HEK293 (cell line): ENCODE results near the gene CACNA1G.

Experiments used
- CTCF ChIA-PET: fragments of 350-600 bp; formaldehyde crosslinking; extraction: SDS; loops from one replicate; lab custom pipeline; 2021; ENCODE audit warnings: antibody characterized with exemption; lab: Yijun Ruan, JAX
- POLR2A ChIA-PET: fragments of 300-600 bp; formaldehyde crosslinking; extraction: SDS; loops from one replicate; lab custom pipeline; 2020; ENCODE audit warnings: antibody characterized with exemption, inconsistent platforms; lab: Yijun Ruan, JAX
- H3K27ac ChIP-seq: fragments of 200-500 bp; sonication (Bioruptor generic); 2 replicates; pipeline ENCODE4 v1.5.1; 2014; ENCODE audit warnings: low read depth, low read length, control low read depth, inconsistent platforms; ENCODE audit errors: extremely low read depth
- H3K36me3 ChIP-seq, 2 experiments: fragments of 200-500 bp in 1 of 2; sonication (Bioruptor generic) in 1 of 2; 1 replicate in 1 of 2; 2 replicates in 1 of 2; pipeline ENCODE4 v1.5.1; 2014 to 2017; ENCODE audit warnings: inconsistent platforms in 2 of 2, low read length in 2 of 2; ENCODE audit not compliant: control insufficient read depth in 2 of 2, insufficient read depth in 1 of 2
- H3K4me1 ChIP-seq: fragments of 200-500 bp; sonication (Bioruptor generic); 2 replicates; pipeline ENCODE4 v1.5.1; 2014; ENCODE audit warnings: mild to moderate bottlenecking, low read length, inconsistent platforms; ENCODE audit not compliant: control insufficient read depth, insufficient read depth
- H3K4me3 ChIP-seq: 2 replicates; pipeline ENCODE4 v1.5.1; 2011; ENCODE audit warnings: low read depth, mild to moderate bottlenecking, control low read depth, low read length, moderate library complexity
- H3K9me3 ChIP-seq: fragments of 200-500 bp; sonication (Bioruptor generic); 2 replicates; pipeline ENCODE4 v1.5.1; 2014; ENCODE audit warnings: low read depth, low read length, inconsistent platforms; ENCODE audit not compliant: control insufficient read depth, insufficient read depth
- HOXD13 ChIP-seq: sonication (generic); formaldehyde crosslinking; IDR thresholded peaks from 2 replicates; pipeline ENCODE4 v1.8.0; 2022; ENCODE audit warnings: missing genetic modification reagents, borderline replicate concordance
- MYNN ChIP-seq: fragments of 450-650 bp; formaldehyde crosslinking; IDR thresholded peaks from 2 replicates; pipeline ENCODE4 v1.5.1; 2016; ENCODE audit warnings: missing biosample characterization, missing genetic modification characterization, borderline replicate concordance
- MZF1 ChIP-seq: fragments of 450-650 bp; formaldehyde crosslinking; IDR thresholded peaks from 2 replicates; pipeline ENCODE4 v1.5.1; 2017; ENCODE audit warnings: missing biosample characterization, missing genetic modification characterization, borderline replicate concordance
- SCRT2 ChIP-seq: fragments of 450-650 bp; formaldehyde crosslinking; IDR thresholded peaks from 2 replicates; pipeline ENCODE4 v1.5.1; 2016; ENCODE audit warnings: missing biosample characterization, missing genetic modification characterization
- ZFP41 ChIP-seq: fragments of 450-650 bp; formaldehyde crosslinking; IDR thresholded peaks from 2 replicates; pipeline ENCODE4 v1.5.1; 2016; ENCODE audit warnings: missing biosample characterization, missing genetic modification characterization, borderline replicate concordance
- ZNF146 ChIP-seq: fragments of 450-650 bp; formaldehyde crosslinking; IDR thresholded peaks from 2 replicates; pipeline ENCODE4 v1.5.1; 2016; ENCODE audit warnings: missing biosample characterization, missing genetic modification characterization
- ZNF148 ChIP-seq: fragments of 450-650 bp; formaldehyde crosslinking; IDR thresholded peaks from 2 replicates; pipeline ENCODE4 v1.5.0; 2017; ENCODE audit warnings: missing biosample characterization, missing genetic modification characterization, borderline replicate concordance
- ZNF2 ChIP-seq: fragments of 450-650 bp; formaldehyde crosslinking; IDR thresholded peaks from 2 replicates; pipeline ENCODE4 v1.5.1; 2016; ENCODE audit warnings: missing biosample characterization, missing genetic modification characterization
- ZNF202 ChIP-seq: fragments of 450-650 bp; formaldehyde crosslinking; IDR thresholded peaks from 2 replicates; pipeline ENCODE4 v1.5.1; 2016; ENCODE audit warnings: missing biosample characterization, missing genetic modification characterization, borderline replicate concordance
- ZNF223 ChIP-seq: fragments of 450-650 bp; formaldehyde crosslinking; IDR thresholded peaks from 2 replicates; pipeline ENCODE4 v1.5.1; 2016; ENCODE audit warnings: missing biosample characterization, missing genetic modification characterization
- ZNF248 ChIP-seq: fragments of 450-650 bp; formaldehyde crosslinking; IDR thresholded peaks from 2 replicates; pipeline ENCODE4 v1.5.1; 2017; ENCODE audit warnings: missing biosample characterization, missing genetic modification characterization
- ZNF585B ChIP-seq: fragments of 450-650 bp; formaldehyde crosslinking; IDR thresholded peaks from 2 replicates; pipeline ENCODE4 v1.5.1; 2016; ENCODE audit warnings: missing biosample characterization, missing genetic modification characterization
- ZNF600 ChIP-seq: fragments of 450-650 bp; formaldehyde crosslinking; IDR thresholded peaks from 2 replicates; pipeline ENCODE4 v1.5.1; 2016; ENCODE audit warnings: missing biosample characterization, missing genetic modification characterization
- ZNF610 ChIP-seq: fragments of 450-650 bp; formaldehyde crosslinking; IDR thresholded peaks from 2 replicates; pipeline ENCODE4 v1.5.1; 2016; ENCODE audit warnings: missing biosample characterization, missing genetic modification characterization, borderline replicate concordance
- ZNF624 ChIP-seq: fragments of 450-650 bp; formaldehyde crosslinking; IDR thresholded peaks from 2 replicates; pipeline ENCODE4 v1.5.1; 2017; ENCODE audit warnings: missing biosample characterization, missing genetic modification characterization
- ZNF677 ChIP-seq: fragments of 450-650 bp; IDR thresholded peaks from 2 replicates; pipeline ENCODE4 v1.5.0; 2018; ENCODE audit warnings: missing biosample characterization, mild to moderate bottlenecking, missing genetic modification characterization, moderate library complexity
- ZSCAN5A ChIP-seq: fragments of 450-650 bp; formaldehyde crosslinking; IDR thresholded peaks from 2 replicates; pipeline ENCODE4 v1.5.1; 2016; ENCODE audit warnings: missing biosample characterization, missing genetic modification characterization
- TF ChIP-seq, protein P1 (sequence below): fragments of 450-650 bp; formaldehyde crosslinking; IDR thresholded peaks from 2 replicates; pipeline ENCODE4 v1.5.1; 2016; ENCODE audit warnings: missing biosample characterization, missing genetic modification characterization
- TF ChIP-seq, protein P2 (sequence below): fragments of 450-650 bp; formaldehyde crosslinking; IDR thresholded peaks from 2 replicates; pipeline ENCODE4 v1.5.1; 2017; ENCODE audit warnings: missing biosample characterization, mild to moderate bottlenecking, missing genetic modification characterization, moderate library complexity
- TF ChIP-seq, protein P3 (sequence below): fragments of 450-650 bp; formaldehyde crosslinking; IDR thresholded peaks from 2 replicates; pipeline ENCODE4 v1.5.1; 2016; ENCODE audit warnings: missing biosample characterization, missing genetic modification characterization

Gene CACNA1G

GRCh38 chr17:50611634-50612033 is 51.1 kb downstream of the CACNA1G start:
- Histone ChIP-seq H3K4me1 (no peaks in the 10 kb centered on the region), H3K36me3 (no peaks in the 10 kb centered on the region), H3K27ac (no peak overlapping the region), H3K4me3 (no peak overlapping the region), H3K9me3 (no peaks in the 10 kb centered on the region)
- ChIA-PET CTCF (interaction anchor here (0.6 to 1.4 kb wide), 2 partner anchors 15 to 69 kb away, joined by 3 read pairs; no protein-coding TSS in a partner anchor), POLR2A (no interaction called here)
- TF ChIP-seq MZF1 (tag by site-specific recombination) (no peak), HOXD13 (CRISPR knock-in tag) (no peak), ZNF146 (tag by site-specific recombination) (no peak), ZNF223 (no peak), ZNF610 (tag by site-specific recombination) (no peak), ZNF677 (no peak), ZNF248 (tag by site-specific recombination) (no peak), ZNF2 (tag by site-specific recombination) (no peak), ZFP41 (tag by site-specific recombination) (no peak), ZNF600 (tag by site-specific recombination) (no peak), ZNF585B (tag by site-specific recombination) (no peak), ZSCAN5A (tag by site-specific recombination) (no peak), SCRT2 (no peak), MYNN (tag by site-specific recombination) (no peak), ZNF202 (no peak), ZNF624 (no peak), ZNF148 (tag by site-specific recombination) (no peak)
- TF ChIP-seq, protein P1, sequence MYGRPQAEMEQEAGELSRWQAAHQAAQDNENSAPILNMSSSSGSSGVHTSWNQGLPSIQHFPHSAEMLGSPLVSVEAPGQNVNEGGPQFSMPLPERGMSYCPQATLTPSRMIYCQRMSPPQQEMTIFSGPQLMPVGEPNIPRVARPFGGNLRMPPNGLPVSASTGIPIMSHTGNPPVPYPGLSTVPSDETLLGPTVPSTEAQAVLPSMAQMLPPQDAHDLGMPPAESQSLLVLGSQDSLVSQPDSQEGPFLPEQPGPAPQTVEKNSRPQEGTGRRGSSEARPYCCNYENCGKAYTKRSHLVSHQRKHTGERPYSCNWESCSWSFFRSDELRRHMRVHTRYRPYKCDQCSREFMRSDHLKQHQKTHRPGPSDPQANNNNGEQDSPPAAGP (tag by site-specific recombination): no peak
- TF ChIP-seq, protein P2, sequence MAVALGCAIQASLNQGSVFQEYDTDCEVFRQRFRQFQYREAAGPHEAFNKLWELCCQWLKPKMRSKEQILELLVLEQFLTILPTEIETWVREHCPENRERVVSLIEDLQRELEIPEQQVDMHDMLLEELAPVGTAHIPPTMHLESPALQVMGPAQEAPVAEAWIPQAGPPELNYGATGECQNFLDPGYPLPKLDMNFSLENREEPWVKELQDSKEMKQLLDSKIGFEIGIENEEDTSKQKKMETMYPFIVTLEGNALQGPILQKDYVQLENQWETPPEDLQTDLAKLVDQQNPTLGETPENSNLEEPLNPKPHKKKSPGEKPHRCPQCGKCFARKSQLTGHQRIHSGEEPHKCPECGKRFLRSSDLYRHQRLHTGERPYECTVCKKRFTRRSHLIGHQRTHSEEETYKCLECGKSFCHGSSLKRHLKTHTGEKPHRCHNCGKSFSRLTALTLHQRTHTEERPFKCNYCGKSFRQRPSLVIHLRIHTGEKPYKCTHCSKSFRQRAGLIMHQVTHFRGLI (tag by site-specific recombination): no peak
- TF ChIP-seq, protein P3, sequence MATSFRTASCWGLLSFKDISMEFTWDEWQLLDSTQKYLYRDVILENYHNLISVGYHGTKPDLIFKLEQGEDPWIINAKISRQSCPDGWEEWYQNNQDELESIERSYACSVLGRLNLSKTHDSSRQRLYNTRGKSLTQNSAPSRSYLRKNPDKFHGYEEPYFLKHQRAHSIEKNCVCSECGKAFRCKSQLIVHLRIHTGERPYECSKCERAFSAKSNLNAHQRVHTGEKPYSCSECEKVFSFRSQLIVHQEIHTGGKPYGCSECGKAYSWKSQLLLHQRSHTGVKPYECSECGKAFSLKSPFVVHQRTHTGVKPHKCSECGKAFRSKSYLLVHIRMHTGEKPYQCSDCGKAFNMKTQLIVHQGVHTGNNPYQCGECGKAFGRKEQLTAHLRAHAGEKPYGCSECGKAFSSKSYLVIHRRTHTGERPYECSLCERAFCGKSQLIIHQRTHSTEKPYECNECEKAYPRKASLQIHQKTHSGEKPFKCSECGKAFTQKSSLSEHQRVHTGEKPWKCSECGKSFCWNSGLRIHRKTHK (tag by site-specific recombination): no peak
